Bone marrow (tissue), 2 donors: ENCODE results near the gene PLAC1.

Experiments used
- DNase-seq, 2 donors: peaks; one replicate each; lab custom pipeline; 2025; lab: John Stamatoyannopoulos, UW

The PLAC1 gene

GRCh38 chrX:134631426-134632346 lies 26.6 kb downstream of the PLAC1 start:
- DNase-seq = no peak

- DNase-seq = no peak
Observed at GRCh38 chrX:134628663-134629062, 29.6 kb downstream of the PLAC1 start.

GRCh38 chrX:134626434-134626833 lies 31.8 kb downstream of the PLAC1 start:
- no peak for DNase-seq

- peak in 1 of 2 donors; percentile 18 for DNase-seq
Observed at GRCh38 chrX:134625315-134625718, 33.0 kb downstream of the PLAC1 start.

GRCh38 chrX:134624046-134624430 lies 34.2 kb downstream of the PLAC1 start:
- DNase-seq = no peak

GRCh38 chrX:134623293-134624045 lies 34.8 kb downstream of the PLAC1 start:
- DNase-seq = no peak

GRCh38 chrX:134622813-134623185 lies 35.5 kb downstream of the PLAC1 start:
- no peak for DNase-seq

- peak; percentile 14 to 73 for DNase-seq
Observed at GRCh38 chrX:134622056-134622812, 36.0 kb downstream of the PLAC1 start.

- DNase-seq = no peak
Observed at GRCh38 chrX:134619838-134620237, 38.4 kb downstream of the PLAC1 start.

GRCh38 chrX:134613396-134613795 lies 44.9 kb downstream of the PLAC1 start:
- DNase-seq = no peak

- no peak for DNase-seq
Observed at GRCh38 chrX:134608153-134608552, 50.1 kb downstream of the PLAC1 start.

GRCh38 chrX:134607523-134607922 lies 50.7 kb downstream of the PLAC1 start:
- no peak for DNase-seq

- no peak for DNase-seq
Observed at GRCh38 chrX:134604701-134605311, 53.5 kb downstream of the PLAC1 start.

- no peak for DNase-seq
Observed at GRCh38 chrX:134603806-134604700, 54.2 kb downstream of the PLAC1 start.

- DNase-seq = no peak
Observed at GRCh38 chrX:134602410-134602809, 55.9 kb downstream of the PLAC1 start.

- no peak for DNase-seq
Observed at GRCh38 chrX:134601240-134601765, 57.0 kb downstream of the PLAC1 start.

GRCh38 chrX:134600714-134601113 lies 57.6 kb downstream of the PLAC1 start:
- no peak for DNase-seq

GRCh38 chrX:134599184-134599914 lies 58.9 kb downstream of the PLAC1 start:
- DNase-seq = no peak

- no peak for DNase-seq
Observed at GRCh38 chrX:134592303-134592702, 66.0 kb downstream of the PLAC1 start.

GRCh38 chrX:134591502-134591901 lies 66.8 kb downstream of the PLAC1 start:
- DNase-seq = no peak
